ENCODE measurements around the gene TMSB4X.

Gene TMSB4X

GRCh38 chrX:12947545-12948235 lies 27.2 kb upstream of the TMSB4X start:
- DNase-seq (no peak), ATAC-seq (ENCODE audit: insufficient read depth, low read depth) (no peak)
- no peaks in the 10 kb centered on the region for H3K27me3 ChIP-seq (ENCODE audit: insufficient read depth, low read length, poor library complexity)
- 0 out of 4 replicates have a peak overlapping the region, but pooled peaks of 1 of the 2 experiments have one; percentile 38 for H3K4me3 ChIP-seq (ENCODE audit: low read depth in 1 of 2, low read length in 2 of 2)
- no peak for TF ChIP-seq CTCF (IDR thresholded peaks at IDR 0.05; ENCODE audit: borderline replicate concordance, extremely low read depth, low read length, poor library complexity, severe bottlenecking)
- no peak for TF ChIP-seq EZH2 (IDR thresholded peaks at IDR 0.05; ENCODE audit: borderline replicate concordance, low read depth, low read length, severe bottlenecking)
- H3K79me2 ChIP-seq (ENCODE audit: insufficient read depth, low read length) = peaks cover 47% of the 10 kb centered on the region
- H3K4me1 ChIP-seq (ENCODE audit: insufficient read depth, low read length) = peaks cover 57% of the 10 kb centered on the region
- H3K9me3 ChIP-seq (ENCODE audit: insufficient read depth, low read length, severe bottlenecking) = no peaks in the 10 kb centered on the region
- no peak overlapping the region for H2AFZ ChIP-seq (ENCODE audit: low read depth, low read length)
- peak overlapping the region; percentile 52 for H3K9ac ChIP-seq (ENCODE audit: low read depth, low read length)
- H3K36me3 ChIP-seq (ENCODE audit: insufficient read depth, low read length) = no peaks in the 10 kb centered on the region
- peak overlapping the region; percentile 51 for H3K4me2 ChIP-seq (ENCODE audit: insufficient read depth, low read length)
- peak overlapping the region; percentile 80 for H3K27ac ChIP-seq (ENCODE audit: low read length)
- no peaks in the 10 kb centered on the region for H4K20me1 ChIP-seq (ENCODE audit: insufficient read depth, low read length)

GRCh38 chrX:12948495-12948894 lies 26.4 kb upstream of the TMSB4X start:
- H3K9ac ChIP-seq (ENCODE audit: low read depth, low read length) = no peak overlapping the region
- no peaks in the 10 kb centered on the region for H3K9me3 ChIP-seq (ENCODE audit: insufficient read depth, low read length, severe bottlenecking)
- H3K79me2 ChIP-seq (ENCODE audit: insufficient read depth, low read length) = peaks cover 53% of the 10 kb centered on the region
- H2AFZ ChIP-seq (ENCODE audit: low read depth, low read length) = no peak overlapping the region
- H3K4me2 ChIP-seq (ENCODE audit: insufficient read depth, low read length) = no peak overlapping the region
- H3K27me3 ChIP-seq (ENCODE audit: insufficient read depth, low read length, poor library complexity) = no peaks in the 10 kb centered on the region
- no peak for TF ChIP-seq CTCF (IDR thresholded peaks at IDR 0.05; ENCODE audit: borderline replicate concordance, extremely low read depth, low read length, poor library complexity, severe bottlenecking)
- H3K4me3 ChIP-seq (ENCODE audit: low read depth in 1 of 2, low read length in 2 of 2) = no peak overlapping the region
- H3K4me1 ChIP-seq (ENCODE audit: insufficient read depth, low read length) = peaks cover 63% of the 10 kb centered on the region
- ATAC-seq (ENCODE audit: insufficient read depth, low read depth) (no peak), DNase-seq (no peak)
- H3K36me3 ChIP-seq (ENCODE audit: insufficient read depth, low read length) = no peaks in the 10 kb centered on the region
- H3K27ac ChIP-seq (ENCODE audit: low read length) = peak overlapping the region; percentile 80
- no peaks in the 10 kb centered on the region for H4K20me1 ChIP-seq (ENCODE audit: insufficient read depth, low read length)

GRCh38 chrX:12949205-12949926 lies 25.5 kb upstream of the TMSB4X start:
- no peak for ATAC-seq (ENCODE audit: insufficient read depth, low read depth)
- H3K9ac ChIP-seq (ENCODE audit: low read depth, low read length) = peak overlapping the region; percentile 59
- H3K79me2 ChIP-seq (ENCODE audit: insufficient read depth, low read length) = peaks cover 60% of the 10 kb centered on the region
- H3K27me3 ChIP-seq (ENCODE audit: insufficient read depth, low read length, poor library complexity) = no peaks in the 10 kb centered on the region
- H3K4me2 ChIP-seq (ENCODE audit: insufficient read depth, low read length) = peak overlapping the region; percentile 73
- peak overlapping the region; percentile 94 for H3K27ac ChIP-seq (ENCODE audit: low read length)
- H3K9me3 ChIP-seq (ENCODE audit: insufficient read depth, low read length, severe bottlenecking) = no peaks in the 10 kb centered on the region
- no peaks in the 10 kb centered on the region for H3K36me3 ChIP-seq (ENCODE audit: insufficient read depth, low read length)
- no peak for TF ChIP-seq EZH2 (IDR thresholded peaks at IDR 0.05; ENCODE audit: borderline replicate concordance, low read depth, low read length, severe bottlenecking)
- no peak for TF ChIP-seq CTCF (IDR thresholded peaks at IDR 0.05; ENCODE audit: borderline replicate concordance, extremely low read depth, low read length, poor library complexity, severe bottlenecking)
- H2AFZ ChIP-seq (ENCODE audit: low read depth, low read length) = 0 out of 2 replicates have a peak overlapping the region, but pooled peaks have one; percentile 5
- peaks cover 69% of the 10 kb centered on the region for H3K4me1 ChIP-seq (ENCODE audit: insufficient read depth, low read length)
- peak overlapping the region in 1 of 2 experiments; percentile 53; a peak in 2 of 4 replicates for H3K4me3 ChIP-seq (ENCODE audit: low read depth in 1 of 2, low read length in 2 of 2)
- H4K20me1 ChIP-seq (ENCODE audit: insufficient read depth, low read length) = no peaks in the 10 kb centered on the region
- DNase-seq = no peak

Measured in DND-41 (cell line).